ENCODE results near the gene LIPN.

DNA sequence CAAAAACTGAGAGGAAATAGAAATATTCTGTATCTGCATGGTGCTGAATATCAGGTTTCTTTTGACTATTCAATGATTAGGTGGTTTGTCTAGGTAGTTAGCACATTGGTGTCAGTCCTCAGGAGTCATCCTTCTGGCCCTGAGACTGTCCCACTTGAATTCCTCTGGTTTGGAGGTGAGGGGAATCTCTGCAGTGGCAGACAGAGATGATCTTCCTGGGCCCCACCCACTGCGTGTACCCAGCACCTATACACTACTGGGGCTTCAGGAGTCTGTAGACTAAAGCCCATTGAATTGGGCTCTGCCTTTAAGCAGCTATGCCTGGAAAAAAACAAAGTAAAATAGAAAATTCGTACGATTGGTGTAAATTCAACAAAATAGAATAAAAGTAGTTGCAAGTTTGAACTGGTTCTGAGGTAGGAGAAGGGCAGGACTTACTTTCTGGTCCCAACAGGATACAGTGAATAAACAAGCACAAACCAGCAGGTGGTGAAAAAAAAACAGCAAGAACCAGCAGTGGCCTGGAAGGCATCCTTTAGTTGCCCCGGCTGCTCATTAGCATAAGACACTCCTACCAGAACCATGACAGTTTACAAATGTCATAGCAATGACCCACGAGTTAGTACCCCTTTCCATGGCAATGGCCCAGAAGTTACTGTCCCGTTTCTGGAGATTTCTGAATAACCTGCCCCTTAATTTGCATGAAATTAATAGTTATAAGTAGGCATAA is 44.4 kb downstream of the LIPN start:
- TF ChIP-seq CTCF (IDR thresholded peaks at IDR 0.05; ENCODE audit: low read depth, low read length, poor library complexity, severe bottlenecking) (no peak), EZH2phosphoT487 (IDR thresholded peaks at IDR 0.05; ENCODE audit: borderline replicate concordance, low read length) (no peak)
